Renal cortical epithelial cell (primary cell): ENCODE measurements around the gene MED14. TPM values are rescaled to one million over a fixed set of nuclear protein-coding genes. Genes with fewer than 3 reads are reported as not detected.
A peak's percentile ranks its signal among the peaks of the same experiment; 100 is the strongest.

Source experiments
- DNase-seq: peaks from one replicate; pipeline ENCODE4 v3.0.0-alpha.2; 2011; ENCODE audit warnings: low read depth
- total RNA-seq: library from RNA; depleted of rRNA; stranded (reverse); fragments of >200 nt; gene quantifications from 2 replicates; pipeline ENCODE4 v1.2.3, GENCODE V29; 2014

MED14 gene
- total RNA-seq, 1 donor from 2014 or later, result 35.5 TPM

DNA sequence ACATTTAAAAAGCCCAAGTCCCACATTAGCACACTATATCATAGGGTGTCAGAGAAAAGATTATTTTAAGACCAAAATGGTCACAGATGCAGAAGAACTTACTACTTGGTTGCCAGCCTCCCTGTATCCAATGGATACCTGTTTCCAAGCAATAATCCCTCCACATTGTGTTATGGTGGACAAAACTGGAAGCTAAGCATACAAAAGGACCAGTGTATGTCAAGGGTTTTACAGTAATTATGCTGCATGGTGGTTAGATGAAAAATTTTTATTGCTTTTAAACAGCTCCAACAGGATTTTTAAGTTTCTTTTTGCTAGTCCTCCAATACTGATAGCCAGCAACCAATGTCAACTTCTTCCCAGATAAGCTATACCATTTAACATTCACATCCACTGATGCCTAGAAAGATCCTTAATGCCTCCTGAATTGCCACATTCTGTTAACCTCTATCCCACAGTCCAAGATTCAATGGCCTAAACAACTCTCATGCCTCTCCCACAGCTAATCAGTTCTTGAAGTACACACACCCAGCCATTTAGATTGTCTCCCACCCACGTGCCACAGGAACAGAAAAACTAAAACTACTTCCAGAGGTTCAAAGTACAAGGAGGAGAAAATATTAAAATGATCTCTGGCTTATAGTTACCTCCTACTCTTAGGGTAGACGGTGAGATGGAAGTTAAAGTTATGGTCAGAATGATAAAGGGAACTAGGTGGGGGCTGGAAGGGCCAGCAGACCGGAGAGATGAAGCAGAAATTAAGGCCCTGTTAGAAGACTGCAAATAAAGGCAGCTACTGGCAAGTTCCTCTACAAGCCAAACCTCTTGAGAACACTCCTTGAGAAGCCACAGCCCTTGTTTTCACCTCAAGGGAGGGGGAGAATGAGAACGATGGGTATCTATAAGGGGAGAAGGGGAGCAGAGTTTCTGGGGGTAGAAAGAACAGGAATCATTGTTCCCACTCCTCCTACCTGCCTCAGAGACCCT lies 5.5 kb downstream of the MED14 start:
- DNase-seq, result no peak

DNA sequence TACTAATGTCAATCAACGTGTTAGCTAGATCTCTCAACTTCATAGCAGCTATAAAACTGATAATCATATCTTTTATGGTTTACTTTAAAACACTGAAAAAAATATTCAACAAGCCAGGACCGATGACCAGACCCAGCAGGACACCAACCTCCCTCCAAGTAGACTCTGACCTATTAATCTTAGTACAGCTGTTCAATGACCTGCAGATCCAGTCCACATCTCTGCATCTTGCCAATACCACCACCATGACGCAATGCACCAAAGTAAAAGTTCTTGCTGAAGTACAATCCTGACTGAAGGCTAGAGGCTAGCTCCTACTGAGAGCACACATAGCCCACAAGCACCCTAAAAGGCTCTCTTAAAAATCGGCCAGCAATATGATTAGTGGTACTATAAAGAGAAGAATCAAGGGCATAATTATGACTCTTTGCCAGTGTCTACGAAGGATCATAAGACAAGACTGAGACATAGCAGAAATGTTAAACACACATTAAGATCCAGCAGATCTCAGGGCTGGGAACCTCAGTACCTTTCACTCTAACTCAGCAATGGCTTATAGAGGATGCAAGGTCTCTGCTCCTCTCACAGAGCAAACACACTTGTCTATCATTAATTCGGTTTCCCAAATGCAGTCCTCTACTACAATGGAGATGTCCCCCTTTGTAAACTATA lies 7.6 kb downstream of the MED14 start:
- DNase-seq, result peak; percentile 10

DNA sequence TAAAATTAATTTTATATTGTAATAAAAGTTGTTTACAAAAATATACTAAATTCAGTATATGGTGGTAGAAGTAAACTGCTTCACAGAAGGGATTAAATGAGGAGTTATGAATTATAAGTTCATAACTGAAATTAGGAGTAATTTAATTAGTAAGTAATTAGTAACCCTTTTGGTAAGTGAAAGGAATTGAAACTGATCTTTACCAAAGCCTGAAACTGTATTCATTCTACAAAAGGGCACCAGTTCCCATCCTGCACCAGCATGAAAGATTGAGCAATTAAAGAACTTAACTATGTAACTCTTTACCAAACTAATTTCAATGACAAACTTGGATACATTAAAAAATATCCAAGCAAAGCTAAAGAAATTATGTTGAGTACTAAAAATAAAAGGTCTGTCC lies 8.2 kb downstream of the MED14 start:
- no peak for DNase-seq

DNA sequence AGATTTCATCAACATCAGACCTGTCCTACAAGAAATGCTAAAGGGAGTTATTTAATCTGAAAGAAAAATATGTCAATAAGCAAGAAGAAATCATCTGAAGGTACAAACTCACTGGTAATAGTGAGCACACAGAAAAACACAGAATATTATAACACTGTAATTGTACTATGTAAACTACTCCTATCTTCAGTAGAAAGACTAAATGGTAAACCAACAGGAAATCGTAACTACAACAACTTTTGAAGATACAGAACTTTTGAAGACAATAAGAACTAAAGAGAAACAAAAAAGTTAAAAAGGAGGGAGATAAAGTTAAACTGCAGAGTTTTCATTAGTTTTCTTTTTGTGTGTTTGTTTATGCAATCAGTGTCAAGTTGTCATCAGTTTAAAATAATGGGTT lies 12.4 kb downstream of the MED14 start:
- DNase-seq, result no peak

DNA sequence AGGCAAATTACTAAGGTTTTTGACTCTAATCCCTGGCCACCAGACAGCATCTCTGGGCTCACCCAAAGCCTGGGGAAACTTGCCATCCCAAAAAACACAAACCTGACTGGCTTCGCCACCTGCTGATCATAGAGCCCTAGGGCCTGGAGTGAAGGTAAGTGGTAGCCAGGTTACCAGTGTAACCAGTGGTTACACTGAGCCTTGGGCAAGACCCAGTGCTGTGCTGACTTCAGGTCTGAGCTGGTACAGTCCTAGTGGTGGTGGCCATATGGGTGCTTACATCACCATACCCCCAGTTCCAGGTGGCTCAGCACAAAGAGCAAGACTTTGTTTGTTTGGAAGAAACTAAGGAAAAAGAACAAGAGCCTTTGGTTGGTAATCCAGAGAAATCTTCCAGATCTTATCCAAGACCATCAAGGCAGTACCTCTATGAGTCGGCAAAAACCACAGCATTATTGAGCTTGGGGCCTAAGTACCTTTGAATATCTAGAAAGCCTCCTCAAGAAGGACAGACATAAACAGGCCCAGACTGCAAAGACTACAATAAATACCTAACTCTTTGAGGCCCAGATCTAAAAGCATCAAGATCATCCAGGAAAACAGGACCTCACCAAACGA lies 13.7 kb downstream of the MED14 start:
- DNase-seq, result no peak

DNA sequence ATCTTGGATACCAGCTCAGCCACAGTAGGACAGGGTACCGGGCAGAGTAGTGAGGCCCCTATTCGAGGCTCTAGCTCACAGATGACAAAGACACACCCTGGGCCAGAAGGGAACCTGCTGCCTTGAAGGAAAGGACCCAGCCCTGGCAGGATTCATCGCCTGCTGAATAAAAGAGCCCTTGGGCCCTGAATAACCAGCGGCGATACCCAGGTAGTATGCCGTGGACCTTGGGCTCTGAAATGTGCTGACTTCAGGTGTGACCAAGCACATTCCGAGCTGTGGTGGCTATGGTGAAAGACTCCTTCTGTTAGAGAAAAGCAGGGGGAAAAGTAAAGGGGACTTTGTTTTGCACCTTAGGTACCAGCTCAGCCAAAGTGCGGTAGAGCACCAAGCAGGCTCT lies 14.6 kb downstream of the MED14 start:
- no peak for DNase-seq

DNA sequence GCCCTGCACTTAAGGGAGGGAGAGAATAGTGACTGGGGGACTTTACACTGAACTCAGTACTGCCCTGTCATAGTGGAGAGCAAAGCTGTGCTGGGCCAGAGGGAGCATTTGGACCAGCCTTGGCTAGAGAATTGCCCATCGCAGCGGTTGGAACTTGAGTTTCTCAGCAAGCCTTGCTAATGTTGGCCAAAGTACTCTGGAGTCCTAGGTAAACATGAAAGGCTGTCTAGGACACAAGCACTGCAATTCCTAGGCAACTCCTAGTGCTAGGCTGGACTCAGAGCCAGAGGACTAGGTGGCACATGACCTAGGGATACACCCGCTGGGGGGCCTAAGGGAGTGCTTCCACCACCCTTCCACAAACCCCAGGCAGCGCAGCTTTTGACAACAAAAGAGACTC lies 15.0 kb downstream of the MED14 start:
- DNase-seq, result no peak

DNA sequence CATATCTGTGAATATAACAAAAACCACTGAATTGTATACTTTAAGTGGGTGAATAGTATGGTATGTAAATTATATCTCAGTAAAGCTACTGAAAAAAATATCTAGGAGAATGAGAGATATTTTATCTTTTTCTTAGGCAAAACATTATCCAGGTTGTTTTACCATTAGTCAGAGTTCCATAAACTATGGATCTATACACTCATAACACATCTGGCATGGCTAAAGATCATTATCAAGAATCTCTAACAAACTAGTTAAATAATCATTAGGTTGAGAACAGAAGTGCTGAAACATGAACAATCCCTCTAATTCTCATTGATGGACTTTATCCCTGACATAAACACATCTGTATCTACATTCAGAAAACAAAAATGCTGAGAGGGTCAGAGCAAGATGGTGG lies 15.6 kb downstream of the MED14 start:
- no peak for DNase-seq

DNA sequence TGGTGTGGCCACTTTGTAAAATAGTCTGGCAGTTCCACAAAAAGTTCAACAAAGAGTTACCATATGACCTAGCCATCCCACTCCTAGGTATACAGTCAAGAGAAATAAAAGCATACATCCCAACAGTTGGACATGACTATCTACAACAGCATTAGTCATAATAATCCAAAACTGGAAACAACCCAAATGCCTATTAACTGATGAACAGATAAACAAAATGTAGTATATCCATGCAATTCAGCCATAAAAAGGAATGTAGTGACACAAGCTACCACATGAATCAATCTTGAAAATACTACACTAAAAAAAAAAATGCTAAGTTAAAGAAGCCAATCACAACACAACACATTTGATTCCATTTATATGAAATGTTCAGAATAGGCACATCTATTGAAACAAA lies 16.1 kb downstream of the MED14 start:
- no peak for DNase-seq

DNA sequence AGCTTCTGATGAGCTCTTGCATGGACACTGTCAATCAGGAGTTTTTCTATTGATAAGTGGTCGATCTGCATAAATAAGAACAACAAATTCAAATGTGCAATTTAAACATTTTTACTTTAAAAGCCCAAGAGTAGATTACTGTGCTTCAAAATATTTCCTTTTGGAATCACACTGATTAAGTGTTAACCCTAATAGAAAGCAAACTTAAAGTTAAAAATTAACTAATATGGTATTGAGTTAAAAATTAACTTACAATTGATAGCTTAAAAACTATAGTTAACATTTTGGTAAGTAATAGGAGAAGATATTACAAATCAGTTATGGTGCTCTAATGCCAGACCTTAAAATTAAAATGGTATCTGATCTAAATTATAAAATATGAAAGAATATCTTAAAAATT lies 25.9 kb downstream of the MED14 start:
- peak; percentile 17 for DNase-seq

DNA sequence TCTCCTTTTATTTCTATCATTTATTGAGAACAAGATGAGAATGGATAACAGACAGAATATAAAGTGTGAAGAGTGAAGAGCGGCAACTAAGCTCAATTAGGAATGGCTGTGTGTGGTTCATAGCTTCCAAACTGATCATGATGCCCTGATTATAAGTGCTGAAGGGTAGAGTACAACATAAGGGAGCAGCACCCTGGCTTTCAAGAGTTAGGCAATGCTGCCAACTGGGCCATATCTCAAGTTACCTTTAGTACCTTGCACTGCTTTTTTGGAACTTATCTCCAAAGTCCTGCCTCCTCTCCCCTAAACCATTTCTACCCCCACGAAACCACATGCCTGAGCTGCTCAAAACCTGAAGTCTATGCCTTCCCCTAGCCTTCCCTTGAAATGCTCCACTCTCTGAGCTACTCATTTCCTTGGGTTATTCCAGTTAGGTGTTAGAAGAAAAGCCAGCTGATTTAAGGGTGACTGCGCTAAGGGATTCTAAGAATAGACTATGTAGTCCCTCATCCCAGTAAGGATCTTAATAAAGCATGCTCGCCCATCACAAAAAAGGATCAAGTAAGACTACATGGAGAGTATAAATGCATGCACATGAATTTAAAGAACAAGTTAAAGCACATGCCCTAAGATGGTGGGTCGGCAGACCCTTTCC lies 29.6 kb downstream of the MED14 start:
- no peak for DNase-seq

DNA sequence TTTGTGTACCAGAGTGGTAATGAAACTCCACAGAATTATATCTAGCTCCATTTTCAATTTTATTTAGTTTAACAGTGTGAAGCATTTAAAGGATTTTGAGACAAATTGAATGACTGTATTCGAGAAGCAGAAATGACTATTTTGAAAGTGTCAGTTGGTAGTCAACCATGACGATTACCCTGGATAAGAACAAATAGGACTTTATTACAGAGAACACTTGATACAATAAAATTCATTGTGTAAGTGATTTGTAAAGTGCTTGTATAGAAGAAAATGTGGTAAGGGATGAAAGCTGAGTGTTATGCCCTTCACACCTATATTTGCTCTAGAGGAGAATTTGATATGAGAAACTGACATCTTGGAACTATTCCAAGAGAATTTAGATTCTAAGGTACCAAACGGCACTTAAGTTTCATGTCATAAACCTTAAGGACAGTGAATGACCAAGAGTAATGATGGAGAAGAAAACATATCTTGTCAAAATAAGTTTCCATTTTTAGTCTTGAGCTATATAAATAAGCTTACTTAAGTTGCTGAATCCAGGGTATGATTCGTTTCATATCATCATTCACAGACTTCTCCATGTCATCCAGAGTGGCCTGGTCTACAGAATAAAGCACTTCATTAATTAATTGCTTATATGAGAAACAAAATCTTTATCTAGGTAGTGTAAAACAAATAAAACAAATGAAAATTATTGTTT lies 34.6 kb downstream of the MED14 start:
- DNase-seq, result no peak

DNA sequence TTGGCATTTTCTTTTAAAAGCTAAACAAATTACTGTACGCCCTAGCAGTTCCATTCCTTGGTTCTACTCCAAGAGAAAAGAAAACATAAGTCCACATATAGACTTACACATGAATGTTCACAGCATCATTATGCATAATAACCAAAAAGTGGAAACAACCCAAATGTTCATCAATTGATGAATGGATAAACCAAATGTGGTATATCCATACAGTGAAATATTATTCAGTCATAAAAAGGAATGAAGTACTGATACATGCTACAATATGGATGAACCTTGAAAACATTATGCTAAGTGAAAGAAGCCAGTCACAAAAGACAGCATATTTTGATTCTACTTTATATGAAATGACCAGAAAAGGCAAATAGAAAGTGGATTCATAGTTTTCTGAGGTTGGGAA lies 36.5 kb downstream of the MED14 start:
- DNase-seq, result no peak

DNA sequence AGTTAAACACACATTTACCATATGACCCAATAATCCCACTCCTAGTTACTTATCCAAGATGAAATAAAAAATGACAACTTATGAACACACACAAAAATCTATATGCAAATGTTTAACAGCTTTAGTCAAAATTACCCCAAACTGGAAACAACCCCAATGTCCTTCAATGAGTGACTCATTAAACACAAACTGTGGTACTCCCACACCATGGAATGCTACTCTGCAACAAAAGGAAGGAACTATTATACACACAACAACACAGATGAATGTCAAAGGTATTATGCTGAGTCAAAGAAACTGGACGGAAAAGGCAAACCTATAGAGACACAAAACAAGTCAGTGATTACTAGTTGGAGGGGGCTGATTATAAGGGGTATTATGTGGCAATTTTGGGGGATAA lies 40.5 kb downstream of the MED14 start:
- DNase-seq, result peak; percentile 30

DNA sequence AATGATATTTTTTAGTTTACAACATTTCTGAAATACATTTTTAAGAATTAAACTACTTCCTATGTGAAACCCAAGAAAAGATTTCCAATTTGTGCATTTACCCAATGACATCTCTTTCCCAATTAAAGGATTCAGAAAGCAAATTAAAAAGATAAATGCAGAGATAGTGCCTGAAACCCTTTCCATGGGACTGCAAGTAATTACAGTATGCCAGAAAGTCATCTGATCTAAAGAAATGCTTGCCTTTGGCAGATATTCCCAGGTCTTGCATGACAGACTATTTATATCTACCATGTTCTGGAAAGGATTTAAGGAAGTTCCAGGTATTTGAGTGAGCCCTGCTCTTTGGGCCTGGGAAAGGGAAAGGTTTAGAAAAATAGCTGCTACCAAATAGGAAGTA lies 46.4 kb downstream of the MED14 start:
- DNase-seq, result no peak

DNA sequence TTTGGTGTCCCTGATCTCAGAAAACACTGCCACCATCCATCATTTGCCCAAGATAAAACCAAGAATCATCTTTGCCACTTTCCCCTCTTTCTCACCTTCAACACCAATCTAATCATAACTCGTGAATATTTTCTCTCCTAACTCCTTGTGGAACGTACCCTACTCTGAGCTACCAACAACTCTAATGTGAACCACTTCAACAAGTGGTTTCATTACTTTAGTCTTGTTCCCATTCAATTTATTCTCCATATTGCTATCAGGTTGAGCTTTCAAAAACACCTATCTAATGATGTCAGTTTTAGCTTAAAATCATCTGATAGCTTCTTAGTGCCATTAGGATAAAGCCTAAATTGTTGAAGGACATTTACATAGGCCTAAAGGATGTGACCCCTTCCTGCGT lies 48.2 kb downstream of the MED14 start:
- no peak for DNase-seq

DNA sequence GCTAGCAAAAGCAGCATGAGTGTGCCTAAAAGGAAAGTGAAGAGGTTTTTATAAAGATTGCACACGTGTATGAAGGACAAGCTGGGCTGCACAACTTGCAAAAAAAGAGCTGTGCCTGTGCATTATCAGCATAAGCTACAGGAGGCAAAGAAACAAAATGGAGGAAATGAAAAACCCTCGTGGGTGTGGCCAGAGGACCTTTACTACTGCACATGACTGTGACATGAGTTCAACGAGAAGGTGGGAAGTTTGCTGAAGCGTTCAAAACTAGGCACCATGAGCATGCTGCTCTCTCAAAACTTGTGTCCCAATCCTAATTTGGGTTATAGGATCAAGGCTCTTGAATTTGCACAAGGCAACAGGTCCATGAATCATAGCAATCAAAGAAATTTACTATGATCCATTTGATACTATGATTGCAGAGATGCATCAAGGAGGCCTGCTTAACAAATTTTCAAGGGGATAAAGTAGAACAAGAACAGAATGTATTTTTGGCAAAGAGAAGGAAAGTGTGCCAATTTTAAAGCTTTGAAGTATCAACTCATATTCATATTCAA lies 49.9 kb downstream of the MED14 start:
- no peak for DNase-seq

DNA sequence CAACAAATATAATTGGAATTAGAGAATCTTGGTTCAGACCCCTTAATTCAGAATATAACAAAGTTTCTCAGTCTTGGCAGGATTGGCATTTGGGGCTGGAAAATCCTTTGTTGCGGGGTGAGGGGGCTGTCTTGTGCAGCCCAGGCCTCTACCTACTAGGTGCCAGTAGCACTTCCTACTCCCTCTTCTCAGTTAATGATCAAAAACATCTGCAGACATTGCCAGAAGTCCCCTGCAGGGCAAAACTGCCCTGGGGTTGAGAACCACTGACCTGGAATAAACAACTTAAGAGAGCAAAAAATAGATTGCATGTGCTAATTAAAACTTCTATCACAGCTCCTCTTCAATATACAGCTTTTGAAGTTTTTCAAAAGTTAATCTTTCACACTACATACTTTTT lies 51.2 kb downstream of the MED14 start:
- peak; percentile 54 for DNase-seq

DNA sequence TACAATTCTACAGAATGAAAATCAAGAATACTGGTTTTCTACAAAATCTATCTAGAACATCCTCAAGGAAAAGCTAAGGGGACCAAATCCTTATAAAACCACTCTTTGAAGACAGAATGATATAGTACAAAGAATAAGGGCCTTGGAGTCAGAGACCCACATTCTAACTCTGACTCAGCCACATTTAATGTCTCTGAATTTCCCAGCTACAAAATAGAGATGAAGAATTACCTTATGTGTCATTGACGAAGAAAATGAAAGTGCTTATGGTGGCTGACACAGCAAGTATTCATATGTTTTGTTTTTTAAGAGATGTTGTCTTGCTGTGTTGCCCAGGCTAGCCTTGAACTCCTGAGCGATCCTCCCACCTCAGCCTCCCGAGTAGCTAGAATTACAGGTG lies 52.1 kb downstream of the MED14 start:
- DNase-seq, result no peak

DNA sequence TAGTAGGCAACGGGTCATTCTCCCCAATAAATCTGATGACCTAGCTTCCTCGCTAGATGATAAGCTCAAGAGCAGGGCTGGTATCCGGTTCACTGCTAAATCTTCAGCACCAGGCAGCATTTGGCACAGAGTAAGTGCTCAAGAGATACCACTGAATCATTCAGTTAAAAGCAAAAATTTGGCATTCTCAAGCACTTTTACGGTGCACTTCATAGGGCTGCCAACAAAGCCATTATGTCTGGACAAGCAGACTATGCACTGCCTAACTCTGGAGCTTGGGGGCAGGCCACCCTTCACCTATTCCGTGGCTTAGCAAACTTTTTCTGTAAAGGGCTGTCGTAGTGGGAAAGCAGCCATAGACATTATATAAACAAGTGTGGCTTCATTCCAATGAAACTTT lies 64.2 kb downstream of the MED14 start:
- no peak for DNase-seq

DNA sequence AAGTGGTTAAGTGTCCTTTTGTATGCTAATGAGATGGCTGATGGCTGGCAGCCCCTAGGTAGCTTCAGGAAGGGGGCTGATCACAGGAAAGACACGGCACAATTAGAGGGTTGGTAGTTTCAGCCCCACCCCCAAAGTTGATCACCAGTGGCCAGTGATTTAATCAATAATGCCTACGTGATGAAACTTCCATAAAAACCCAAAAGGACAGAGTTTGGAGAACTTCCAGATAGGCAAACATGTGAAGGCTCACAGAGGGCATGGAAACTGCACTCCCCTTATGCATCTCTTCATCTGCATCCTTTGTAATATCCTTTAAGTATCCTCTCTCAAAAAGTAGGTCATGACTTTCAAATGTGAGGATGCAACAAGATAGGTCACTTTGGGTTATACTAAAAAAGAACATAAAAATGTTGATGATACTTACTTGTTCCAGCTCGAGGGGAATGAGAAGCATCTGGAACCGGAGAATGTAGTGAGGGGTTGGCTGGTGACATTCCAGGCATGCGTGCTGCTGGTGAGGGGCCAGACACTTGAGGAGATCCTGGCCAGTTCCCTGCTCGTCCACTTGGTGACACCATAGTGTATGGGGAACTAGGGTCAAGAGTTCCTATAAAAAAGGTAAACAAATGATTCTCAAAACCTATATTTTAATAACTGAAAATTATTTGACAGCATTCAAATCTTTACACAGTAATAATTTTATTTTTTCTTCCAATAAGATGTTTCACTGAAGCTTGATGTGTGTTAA lies 71.3 kb downstream of the MED14 start:
- no peak for DNase-seq
